IMR-90 (cell line): ENCODE data around the gene NOM1. TPM values are rescaled to one million over a fixed set of nuclear protein-coding genes. Genes with fewer than 3 reads are reported as not detected.

Experiments used
- ATAC-seq: fragments of 200-7000 bp; cut with Tn5 transposase; 2 replicates; pipeline ENCODE4 v1.9.1; 2020; ENCODE audit warnings: low read depth, mild to moderate bottlenecking, moderate library complexity
- BruUV-seq: library from RNA; stranded (reverse); fragments of 400-500 nt; replicated peaks from 2 replicates; lab custom pipeline; 2021; lab: Mats Ljungman, UMichigan
- CTCF ChIA-PET: fragments of 300-600 bp; formaldehyde crosslinking; extraction: SDS; loops from one replicate; lab custom pipeline; 2021; ENCODE audit warnings: antibody characterized with exemption; lab: Yijun Ruan, JAX
- POLR2A ChIA-PET: fragments of 300-600 bp; sonication (Branson Sonifier 250); formaldehyde crosslinking; loops from one replicate; lab custom pipeline; 2022; ENCODE audit warnings: antibody characterized with exemption; ENCODE audit not compliant: unreplicated experiment; lab: Charles Lee
- DNase-seq: peaks from one replicate; pipeline ENCODE4 v3.0.0; 2013
- H2AFZ ChIP-seq: replicated peaks from 2 replicates; pipeline ENCODE3; 2013; ENCODE audit warnings: low read length, mild to moderate bottlenecking; ENCODE audit not compliant: poor library complexity
- H2AK5ac ChIP-seq: 2 replicates; pipeline ENCODE4 v1.6.1; 2013; ENCODE audit warnings: low read depth, low read length, inconsistent platforms
- H2AK9ac ChIP-seq: replicated peaks from 2 replicates; pipeline ENCODE3; 2013; ENCODE audit warnings: mild to moderate bottlenecking, low read depth, low read length, moderate library complexity; ENCODE audit not compliant: poor library complexity
- H2BK120ac ChIP-seq: 2 replicates; pipeline ENCODE4 v1.6.1; 2013; ENCODE audit warnings: low read depth, low read length, inconsistent platforms
- H2BK15ac ChIP-seq: 3 replicates; pipeline ENCODE4 v1.6.1; 2013; ENCODE audit warnings: low read depth, low read length, inconsistent platforms
- H2BK20ac ChIP-seq: 2 replicates; pipeline ENCODE4 v1.6.1; 2013; ENCODE audit warnings: low read depth, mild to moderate bottlenecking, inconsistent platforms, low read length, moderate library complexity
- H2BK5ac ChIP-seq: 2 replicates; pipeline ENCODE4 v1.6.1; 2013; ENCODE audit warnings: mild to moderate bottlenecking, low read depth, low read length, inconsistent platforms; ENCODE audit not compliant: poor library complexity, severe bottlenecking
- H3K14ac ChIP-seq: replicated peaks from 2 replicates; pipeline ENCODE4 v1.6.1; 2013; ENCODE audit warnings: low read depth, low read length, inconsistent platforms
- H3K18ac ChIP-seq: 2 replicates; pipeline ENCODE4 v1.6.1; 2013; ENCODE audit warnings: low read depth, low read length, control low read depth
- H3K23ac ChIP-seq: 2 replicates; pipeline ENCODE4 v1.6.1; 2013; ENCODE audit warnings: low read depth, low read length, inconsistent platforms
- H3K27ac ChIP-seq: 2 replicates; pipeline ENCODE4 v1.5.1; 2013; ENCODE audit warnings: mild to moderate bottlenecking, control low read depth, low read length; ENCODE audit not compliant: insufficient read depth
- H3K27me3 ChIP-seq: 2 replicates; pipeline ENCODE4 v1.6.1; 2013; ENCODE audit warnings: low read length; ENCODE audit not compliant: control insufficient read depth, insufficient read depth
- H3K36me3 ChIP-seq: 2 replicates; pipeline ENCODE4 v1.6.1; 2013; ENCODE audit warnings: low read length, mixed read lengths; ENCODE audit not compliant: control insufficient read depth, insufficient read depth
- H3K4ac ChIP-seq: 2 replicates; pipeline ENCODE4 v1.6.1; 2013; ENCODE audit warnings: low read depth, low read length, inconsistent platforms
- H3K4me1 ChIP-seq: 2 replicates; pipeline ENCODE4 v1.6.1; 2013; ENCODE audit warnings: low read length, mixed read lengths; ENCODE audit not compliant: control insufficient read depth, insufficient read depth
- H3K4me2 ChIP-seq: 2 replicates; pipeline ENCODE4 v1.6.1; 2013; ENCODE audit warnings: low read depth, mild to moderate bottlenecking, control low read depth, low read length, moderate library complexity
- H3K4me3 ChIP-seq: 2 replicates; pipeline ENCODE4 v1.5.1; 2013; ENCODE audit warnings: low read depth, mild to moderate bottlenecking, control low read depth, low read length, moderate library complexity; ENCODE audit not compliant: insufficient read depth
- H3K56ac ChIP-seq: 2 replicates; pipeline ENCODE4 v1.6.1; 2013; ENCODE audit warnings: low read length, inconsistent platforms; ENCODE audit not compliant: insufficient read depth; ENCODE audit errors: extremely low read depth
- H3K79me1 ChIP-seq, 2 experiments: 2 replicates each; pipeline ENCODE4 v1.6.1; 2013; ENCODE audit warnings: low read length in 2 of 2, inconsistent platforms in 1 of 2, low read depth in 1 of 2
- H3K9ac ChIP-seq: 2 replicates; pipeline ENCODE4 v1.6.1; 2013; ENCODE audit warnings: low read depth, low read length, control low read depth
- H3K9me1 ChIP-seq: 2 replicates; pipeline ENCODE4 v1.6.1; 2013; ENCODE audit warnings: low read length, inconsistent platforms; ENCODE audit not compliant: insufficient read depth
- H3K9me3 ChIP-seq: 2 replicates; pipeline ENCODE4 v1.6.1; 2013; ENCODE audit warnings: low read length; ENCODE audit not compliant: control insufficient read depth, insufficient read depth
- H4K20me1 ChIP-seq: 2 replicates; pipeline ENCODE4 v1.6.1; 2013; ENCODE audit warnings: low read length, inconsistent platforms; ENCODE audit not compliant: insufficient read depth
- H4K5ac ChIP-seq: 2 replicates; pipeline ENCODE4 v1.6.1; 2013; ENCODE audit warnings: mild to moderate bottlenecking, low read depth, low read length, control low read depth
- H4K8ac ChIP-seq, 2 experiments: 2 replicates each; pipeline ENCODE4 v1.6.1; 2013; ENCODE audit warnings: low read depth in 2 of 2, low read length in 2 of 2, control low read depth in 1 of 2, inconsistent platforms in 1 of 2
- H4K91ac ChIP-seq: 2 replicates; pipeline ENCODE4 v1.6.1; 2013; ENCODE audit warnings: low read depth, low read length, inconsistent platforms; ENCODE audit not compliant: insufficient read depth
- BHLHE40 ChIP-seq: fragments of 150-350 bp; IDR thresholded peaks from 2 replicates; pipeline ENCODE4 v1.6.1; 2016; ENCODE audit warnings: mild to moderate bottlenecking, low read depth, low read length
- CEBPB ChIP-seq: IDR thresholded peaks from 2 replicates; pipeline ENCODE4 v1.6.1; 2012; ENCODE audit warnings: low read depth, low read length, improper control_type of control experiment
- CHD1 ChIP-seq: IDR thresholded peaks from 2 replicates; pipeline ENCODE4 v1.6.1; 2012; ENCODE audit warnings: low read depth, low read length, improper control_type of control experiment
- MAFK ChIP-seq: IDR thresholded peaks from 2 replicates; pipeline ENCODE4 v1.6.1; 2012; ENCODE audit warnings: low read depth, low read length, improper control_type of control experiment
- MAZ ChIP-seq: IDR thresholded peaks from 2 replicates; pipeline ENCODE4 v1.6.1; 2012; ENCODE audit warnings: low read depth, mild to moderate bottlenecking, low read length, improper control_type of control experiment, moderate library complexity, borderline replicate concordance
- MXI1 ChIP-seq: IDR thresholded peaks from 2 replicates; pipeline ENCODE4 v1.6.1; 2012; ENCODE audit warnings: low read depth, mild to moderate bottlenecking, low read length, moderate library complexity, borderline replicate concordance
- NFE2L2 ChIP-seq: fragments of 150-350 bp; IDR thresholded peaks from 2 replicates; pipeline ENCODE4 v1.6.1; 2016; ENCODE audit warnings: low read depth, mild to moderate bottlenecking, low read length
- POLR2A ChIP-seq: IDR thresholded peaks from 2 replicates; pipeline ENCODE4 v1.6.1; 2012; ENCODE audit warnings: mild to moderate bottlenecking, low read depth, low read length
- RAD21 ChIP-seq: IDR thresholded peaks from 2 replicates; pipeline ENCODE4 v1.6.1; 2012; ENCODE audit warnings: low read length, improper control_type of control experiment
- RCOR1 ChIP-seq: IDR thresholded peaks from 2 replicates; pipeline ENCODE4 v1.6.1; 2012; ENCODE audit warnings: mild to moderate bottlenecking, low read length, improper control_type of control experiment; ENCODE audit not compliant: insufficient replicate concordance
- RFX5 ChIP-seq: IDR thresholded peaks from 2 replicates; pipeline ENCODE4 v1.8.0; 2012; ENCODE audit warnings: low read depth, mild to moderate bottlenecking, low read length, moderate library complexity
- SMC3 ChIP-seq: fragments of 150-350 bp; IDR thresholded peaks from 2 replicates; pipeline ENCODE4 v1.6.1; 2016; ENCODE audit warnings: low read depth, mild to moderate bottlenecking, antibody characterized with exemption, low read length, moderate library complexity
- WGBS, 2 experiments: methylation state at CpG; one replicate each; pipeline versions ENCODE4 v1.1.5 to v1.1.7; 2013; ENCODE audit warnings: missing lambda C conversion rate in 2 of 2; ENCODE audit not compliant: insufficient read length in 1 of 2; ENCODE audit errors: extremely low coverage in 2 of 2; 5-methylcytosine and 5-hydroxymethylcytosine counted together
- dilution Hi-C: fragments of 300-500 bp; cut with HindIII; formaldehyde crosslinking; loops from one replicate; pipeline ENCODE4 v1.14.3; 2018; ENCODE audit warnings: low sequenced_read_pairs; ENCODE audit not compliant: unreplicated experiment
- in situ Hi-C: fragments of 300-500 bp; cut with MboI; formaldehyde crosslinking; loops from 3 replicates; pipeline ENCODE4 v1.14.3; 2019; ENCODE audit warnings: low sequenced_read_pairs, inconsistent platforms, mixed read lengths
- intact Hi-C: fragments of 100-400 bp; cut with micrococcal nuclease; formaldehyde crosslinking; loops from 2 replicates; pipeline ENCODE4 v1.10.0; 2022
- polyA plus RNA-seq, 3 experiments: library from polyadenylated mRNA; depleted of rRNA; stranded (reverse); fragments of >200 nt; gene quantifications; 2 replicates each; pipeline ENCODE4 v1.2.3, GENCODE V29; 2012; ENCODE audit warnings: low replicate concordance in 1 of 3
- total RNA-seq: library from RNA; depleted of rRNA; stranded (reverse); fragments of >200 nt; gene quantifications from 2 replicates; pipeline ENCODE4 v1.2.3, GENCODE V29; 2012
- TF ChIP-seq, protein P1 (sequence below): fragments of 150-350 bp; IDR thresholded peaks from 2 replicates; pipeline ENCODE4 v1.6.1; 2016; ENCODE audit warnings: low read depth, mild to moderate bottlenecking, low read length, moderate library complexity, borderline replicate concordance
- TF ChIP-seq, protein P2 (sequence below): conservative IDR thresholded peaks from 2 replicates; pipeline ENCODE4 v1.5.1; 2012; ENCODE audit warnings: mild to moderate bottlenecking, low read depth, low read length, improper control_type of control experiment
- TF ChIP-seq, protein P3 (sequence below): fragments of 150-350 bp; IDR thresholded peaks from 2 replicates; pipeline ENCODE4 v1.6.1; 2017; ENCODE audit warnings: mild to moderate bottlenecking, antibody characterized with exemption, low read length, low read depth

The NOM1 gene
- total and polyA plus RNA-seq, 2 of the 4 experiments (the other 2 are of a cell fraction), result 15.3 to 15.4 TPM

DNA sequence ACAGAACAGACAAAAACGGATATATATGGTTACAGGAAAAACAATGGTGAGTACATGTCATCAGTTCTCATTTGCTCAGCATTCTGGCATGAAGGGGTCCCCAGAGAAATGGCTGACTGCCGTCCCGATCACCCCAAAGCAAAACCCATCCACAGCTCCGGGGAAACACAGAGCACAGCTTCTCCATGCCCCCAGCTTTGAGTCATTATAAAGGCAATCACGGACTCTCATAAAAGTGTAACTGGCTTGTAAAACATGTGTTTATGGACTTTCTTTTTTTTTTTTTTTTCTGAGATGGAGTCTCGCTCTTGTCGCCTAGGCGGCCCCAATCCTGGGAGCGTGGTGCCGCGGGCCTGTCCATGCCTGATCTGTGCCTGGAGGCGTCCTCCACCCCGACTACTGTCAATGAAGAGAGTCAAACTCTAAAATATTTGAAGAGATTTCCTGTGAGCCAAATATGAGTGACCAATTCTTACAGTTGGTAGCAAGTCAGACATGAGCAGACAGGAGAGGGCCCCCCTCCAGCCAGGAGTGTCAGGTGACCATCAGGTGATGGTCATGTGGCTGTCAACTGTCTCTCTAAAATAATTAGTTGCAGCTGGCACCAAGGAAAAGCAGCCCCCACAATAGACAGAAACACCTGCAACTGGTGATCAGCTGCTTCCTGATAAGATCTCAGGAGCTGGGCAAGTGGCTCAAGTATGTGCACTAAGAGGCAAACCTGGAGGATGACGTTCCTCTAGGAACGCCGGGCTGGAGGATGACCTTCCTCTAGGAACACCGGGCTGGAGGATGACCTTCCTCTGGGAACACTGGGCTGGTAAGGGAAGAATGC, 21.7 kb upstream of the NOM1 start:
- no peak overlapping the region for H3K27ac ChIP-seq
- BruUV-seq, result no TSS peak
- ChIA-PET POLR2A (no interaction called here), CTCF (interaction anchor here (0.6 to 0.7 kb wide), 2 partner anchors 21 to 22 kb away, joined by 3 to 4 read pairs; no protein-coding TSS in a partner anchor)
- no peak overlapping the region for H2AK9ac ChIP-seq
- peaks cover 8% of the 10 kb centered on the region for H3K27me3 ChIP-seq
- no peak overlapping the region for H4K91ac ChIP-seq
- no peak overlapping the region for H3K18ac ChIP-seq
- H2BK20ac ChIP-seq, result no peak overlapping the region
- no CpG with 5 or more reads among the region's 17 CpGs for WGBS, 2 experiments
- no peak overlapping the region for H3K4me3 ChIP-seq
- H3K9ac ChIP-seq, result no peak overlapping the region
- no peaks in the 10 kb centered on the region for H3K36me3 ChIP-seq
- no peak overlapping the region for H2BK120ac ChIP-seq
- H4K5ac ChIP-seq, result no peak overlapping the region
- H3K56ac ChIP-seq, result no peak overlapping the region
- H3K23ac ChIP-seq, result no peak overlapping the region
- DNase-seq (no peak), ATAC-seq (no peak)
- dilution Hi-C loops, result no loop called here
- no peaks in the 10 kb centered on the region for H4K20me1 ChIP-seq
- H2BK15ac ChIP-seq, result no peak overlapping the region
- H2BK5ac ChIP-seq, result no peak overlapping the region
- no peaks in the 10 kb centered on the region for H3K9me3 ChIP-seq
- H3K14ac ChIP-seq, result no peak overlapping the region
- in situ Hi-C loops, result no loop called here
- no peak overlapping the region for H4K8ac ChIP-seq
- no peaks in the 10 kb centered on the region for H3K79me1 ChIP-seq
- H2AK5ac ChIP-seq, result no peak overlapping the region
- H2AFZ ChIP-seq, result no peak overlapping the region
- H3K9me1 ChIP-seq, result no peaks in the 10 kb centered on the region
- H3K4me1 ChIP-seq, result no peaks in the 10 kb centered on the region
- intact Hi-C loops, result no loop called here
- no peak overlapping the region for H3K4me2 ChIP-seq
- H3K4ac ChIP-seq, result no peak overlapping the region
- TF ChIP-seq RCOR1 (no peak), CHD1 (no peak), BHLHE40 (no peak), RFX5 (no peak), RAD21 (no peak), CEBPB (no peak), NFE2L2 (no peak), MAFK (no peak), MXI1 (no peak), SMC3 (no peak), MAZ (no peak), POLR2A (no peak)
- TF ChIP-seq, protein P1, sequence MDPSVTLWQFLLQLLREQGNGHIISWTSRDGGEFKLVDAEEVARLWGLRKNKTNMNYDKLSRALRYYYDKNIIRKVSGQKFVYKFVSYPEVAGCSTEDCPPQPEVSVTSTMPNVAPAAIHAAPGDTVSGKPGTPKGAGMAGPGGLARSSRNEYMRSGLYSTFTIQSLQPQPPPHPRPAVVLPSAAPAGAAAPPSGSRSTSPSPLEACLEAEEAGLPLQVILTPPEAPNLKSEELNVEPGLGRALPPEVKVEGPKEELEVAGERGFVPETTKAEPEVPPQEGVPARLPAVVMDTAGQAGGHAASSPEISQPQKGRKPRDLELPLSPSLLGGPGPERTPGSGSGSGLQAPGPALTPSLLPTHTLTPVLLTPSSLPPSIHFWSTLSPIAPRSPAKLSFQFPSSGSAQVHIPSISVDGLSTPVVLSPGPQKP, result no peak
- TF ChIP-seq, protein P2, sequence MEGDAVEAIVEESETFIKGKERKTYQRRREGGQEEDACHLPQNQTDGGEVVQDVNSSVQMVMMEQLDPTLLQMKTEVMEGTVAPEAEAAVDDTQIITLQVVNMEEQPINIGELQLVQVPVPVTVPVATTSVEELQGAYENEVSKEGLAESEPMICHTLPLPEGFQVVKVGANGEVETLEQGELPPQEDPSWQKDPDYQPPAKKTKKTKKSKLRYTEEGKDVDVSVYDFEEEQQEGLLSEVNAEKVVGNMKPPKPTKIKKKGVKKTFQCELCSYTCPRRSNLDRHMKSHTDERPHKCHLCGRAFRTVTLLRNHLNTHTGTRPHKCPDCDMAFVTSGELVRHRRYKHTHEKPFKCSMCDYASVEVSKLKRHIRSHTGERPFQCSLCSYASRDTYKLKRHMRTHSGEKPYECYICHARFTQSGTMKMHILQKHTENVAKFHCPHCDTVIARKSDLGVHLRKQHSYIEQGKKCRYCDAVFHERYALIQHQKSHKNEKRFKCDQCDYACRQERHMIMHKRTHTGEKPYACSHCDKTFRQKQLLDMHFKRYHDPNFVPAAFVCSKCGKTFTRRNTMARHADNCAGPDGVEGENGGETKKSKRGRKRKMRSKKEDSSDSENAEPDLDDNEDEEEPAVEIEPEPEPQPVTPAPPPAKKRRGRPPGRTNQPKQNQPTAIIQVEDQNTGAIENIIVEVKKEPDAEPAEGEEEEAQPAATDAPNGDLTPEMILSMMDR, result no peak
- TF ChIP-seq, protein P3, sequence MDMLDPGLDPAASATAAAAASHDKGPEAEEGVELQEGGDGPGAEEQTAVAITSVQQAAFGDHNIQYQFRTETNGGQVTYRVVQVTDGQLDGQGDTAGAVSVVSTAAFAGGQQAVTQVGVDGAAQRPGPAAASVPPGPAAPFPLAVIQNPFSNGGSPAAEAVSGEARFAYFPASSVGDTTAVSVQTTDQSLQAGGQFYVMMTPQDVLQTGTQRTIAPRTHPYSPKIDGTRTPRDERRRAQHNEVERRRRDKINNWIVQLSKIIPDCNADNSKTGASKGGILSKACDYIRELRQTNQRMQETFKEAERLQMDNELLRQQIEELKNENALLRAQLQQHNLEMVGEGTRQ, result no peak
